Measurements from ENCODE around the gene COP1. TPM values are rescaled to one million over a fixed set of nuclear protein-coding genes. Genes with fewer than 3 reads are reported as not detected.

Gene COP1
- total and polyA plus RNA-seq, 2 of the 13 experiments (the other 11 are each of a cell fraction or from before 2014, with no cell fraction given) = 20.5 to 51.3 TPM

DNA sequence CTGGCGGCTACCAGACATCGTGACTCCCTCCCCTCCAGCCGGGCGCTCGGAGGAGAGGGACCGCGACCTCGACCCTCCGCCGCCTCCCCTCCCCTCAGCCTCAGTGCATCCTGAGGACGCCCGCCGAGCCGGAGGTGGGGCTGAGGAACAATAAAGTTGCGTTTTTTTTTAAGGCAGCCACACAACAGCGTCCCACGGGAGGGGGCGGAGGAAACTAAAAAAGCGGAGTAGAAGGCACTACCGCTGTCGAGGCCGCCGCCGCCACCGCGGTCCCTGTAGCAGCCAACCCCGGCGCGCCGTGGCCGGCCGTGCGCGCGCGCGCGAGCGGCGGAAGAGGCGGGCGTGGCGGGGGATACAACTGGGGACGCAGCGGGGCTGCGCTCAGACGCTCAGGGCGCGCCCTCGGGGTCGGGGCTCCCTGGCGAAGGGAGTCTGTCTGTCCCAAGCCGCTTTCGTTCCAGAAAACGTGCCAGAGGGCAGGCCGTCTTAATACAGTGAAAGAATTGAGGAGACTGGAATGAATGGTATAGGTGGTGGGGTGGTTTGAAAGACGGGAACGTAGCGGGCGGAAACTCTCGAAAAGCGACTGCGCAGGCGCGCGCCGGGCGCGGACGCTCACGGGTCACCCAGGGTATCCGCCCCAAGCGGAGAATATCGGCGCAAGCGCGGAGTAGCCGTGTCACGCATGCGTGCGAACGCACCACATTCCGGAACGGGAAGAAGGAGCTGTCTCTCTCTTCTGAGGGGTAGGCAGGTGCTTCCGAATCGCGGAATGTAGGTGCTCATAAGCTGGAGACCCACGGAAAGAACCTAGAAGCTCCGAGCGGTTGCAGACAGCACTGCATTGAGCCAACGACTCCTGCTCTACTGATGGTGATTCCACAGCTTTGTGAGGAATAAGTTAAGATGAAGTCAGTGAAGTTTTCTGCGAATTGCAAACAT is at the start of gene COP1 (continued):
- TF ChIP-seq, protein P1, sequence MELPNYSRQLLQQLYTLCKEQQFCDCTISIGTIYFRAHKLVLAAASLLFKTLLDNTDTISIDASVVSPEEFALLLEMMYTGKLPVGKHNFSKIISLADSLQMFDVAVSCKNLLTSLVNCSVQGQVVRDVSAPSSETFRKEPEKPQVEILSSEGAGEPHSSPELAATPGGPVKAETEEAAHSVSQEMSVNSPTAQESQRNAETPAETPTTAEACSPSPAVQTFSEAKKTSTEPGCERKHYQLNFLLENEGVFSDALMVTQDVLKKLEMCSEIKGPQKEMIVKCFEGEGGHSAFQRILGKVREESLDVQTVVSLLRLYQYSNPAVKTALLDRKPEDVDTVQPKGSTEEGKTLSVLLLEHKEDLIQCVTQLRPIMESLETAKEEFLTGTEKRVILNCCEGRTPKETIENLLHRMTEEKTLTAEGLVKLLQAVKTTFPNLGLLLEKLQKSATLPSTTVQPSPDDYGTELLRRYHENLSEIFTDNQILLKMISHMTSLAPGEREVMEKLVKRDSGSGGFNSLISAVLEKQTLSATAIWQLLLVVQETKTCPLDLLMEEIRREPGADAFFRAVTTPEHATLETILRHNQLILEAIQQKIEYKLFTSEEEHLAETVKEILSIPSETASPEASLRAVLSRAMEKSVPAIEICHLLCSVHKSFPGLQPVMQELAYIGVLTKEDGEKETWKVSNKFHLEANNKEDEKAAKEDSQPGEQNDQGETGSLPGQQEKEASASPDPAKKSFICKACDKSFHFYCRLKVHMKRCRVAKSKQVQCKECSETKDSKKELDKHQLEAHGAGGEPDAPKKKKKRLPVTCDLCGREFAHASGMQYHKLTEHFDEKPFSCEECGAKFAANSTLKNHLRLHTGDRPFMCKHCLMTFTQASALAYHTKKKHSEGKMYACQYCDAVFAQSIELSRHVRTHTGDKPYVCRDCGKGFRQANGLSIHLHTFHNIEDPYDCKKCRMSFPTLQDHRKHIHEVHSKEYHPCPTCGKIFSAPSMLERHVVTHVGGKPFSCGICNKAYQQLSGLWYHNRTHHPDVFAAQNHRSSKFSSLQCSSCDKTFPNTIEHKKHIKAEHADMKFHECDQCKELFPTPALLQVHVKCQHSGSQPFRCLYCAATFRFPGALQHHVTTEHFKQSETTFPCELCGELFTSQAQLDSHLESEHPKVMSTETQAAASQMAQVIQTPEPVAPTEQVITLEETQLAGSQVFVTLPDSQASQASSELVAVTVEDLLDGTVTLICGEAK (IDR thresholded peaks at IDR 0.05) = peak; percentile 64
- TF ChIP-seq, protein P1 (CRISPR knock-in tag; IDR thresholded peaks at IDR 0.05) = peak; percentile 98
- TF ChIP-seq ZNF546 (CRISPR knock-in tag; conservative IDR thresholded peaks at IDR 0.05) (no peak), POLR2AphosphoS2 (IDR thresholded peaks at IDR 0.05; ENCODE audit: low read depth, low read length) (no peak), ZNF572 (CRISPR knock-in tag; IDR thresholded peaks at IDR 0.05) (0 out of 2 replicates have a peak, but pooled peaks have one; percentile 36), TP53 (CRISPR knock-in tag; conservative IDR thresholded peaks at IDR 0.05) (no peak), ZSCAN25 (CRISPR knock-in tag; IDR thresholded peaks at IDR 0.05) (peak; percentile 74; the same call in 1 of the 2 replicates), ELF1 (CRISPR knock-in tag; IDR thresholded peaks at IDR 0.05) (peak; percentile 86)
- TF ChIP-seq, protein P2, sequence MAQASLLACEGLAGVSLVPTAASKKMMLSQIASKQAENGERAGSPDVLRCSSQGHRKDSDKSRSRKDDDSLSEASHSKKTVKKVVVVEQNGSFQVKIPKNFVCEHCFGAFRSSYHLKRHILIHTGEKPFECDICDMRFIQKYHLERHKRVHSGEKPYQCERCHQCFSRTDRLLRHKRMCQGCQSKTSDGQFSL (CRISPR knock-in tag; IDR thresholded peaks at IDR 0.05) = no peak
- TF ChIP-seq, protein P3, sequence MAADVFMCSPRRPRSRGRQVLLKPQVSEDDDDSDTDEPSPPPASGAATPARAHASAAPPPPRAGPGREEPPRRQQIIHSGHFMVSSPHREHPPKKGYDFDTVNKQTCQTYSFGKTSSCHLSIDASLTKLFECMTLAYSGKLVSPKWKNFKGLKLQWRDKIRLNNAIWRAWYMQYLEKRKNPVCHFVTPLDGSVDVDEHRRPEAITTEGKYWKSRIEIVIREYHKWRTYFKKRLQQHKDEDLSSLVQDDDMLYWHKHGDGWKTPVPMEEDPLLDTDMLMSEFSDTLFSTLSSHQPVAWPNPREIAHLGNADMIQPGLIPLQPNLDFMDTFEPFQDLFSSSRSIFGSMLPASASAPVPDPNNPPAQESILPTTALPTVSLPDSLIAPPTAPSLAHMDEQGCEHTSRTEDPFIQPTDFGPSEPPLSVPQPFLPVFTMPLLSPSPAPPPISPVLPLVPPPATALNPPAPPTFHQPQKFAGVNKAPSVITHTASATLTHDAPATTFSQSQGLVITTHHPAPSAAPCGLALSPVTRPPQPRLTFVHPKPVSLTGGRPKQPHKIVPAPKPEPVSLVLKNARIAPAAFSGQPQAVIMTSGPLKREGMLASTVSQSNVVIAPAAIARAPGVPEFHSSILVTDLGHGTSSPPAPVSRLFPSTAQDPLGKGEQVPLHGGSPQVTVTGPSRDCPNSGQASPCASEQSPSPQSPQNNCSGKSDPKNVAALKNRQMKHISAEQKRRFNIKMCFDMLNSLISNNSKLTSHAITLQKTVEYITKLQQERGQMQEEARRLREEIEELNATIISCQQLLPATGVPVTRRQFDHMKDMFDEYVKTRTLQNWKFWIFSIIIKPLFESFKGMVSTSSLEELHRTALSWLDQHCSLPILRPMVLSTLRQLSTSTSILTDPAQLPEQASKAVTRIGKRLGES (CRISPR knock-in tag; IDR thresholded peaks at IDR 0.05; ENCODE audit: borderline replicate concordance) = no peak
- TF ChIP-seq, protein P4, sequence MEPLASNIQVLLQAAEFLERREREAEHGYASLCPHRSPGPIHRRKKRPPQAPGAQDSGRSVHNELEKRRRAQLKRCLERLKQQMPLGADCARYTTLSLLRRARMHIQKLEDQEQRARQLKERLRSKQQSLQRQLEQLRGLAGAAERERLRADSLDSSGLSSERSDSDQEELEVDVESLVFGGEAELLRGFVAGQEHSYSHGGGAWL (CRISPR knock-in tag; IDR thresholded peaks at IDR 0.05) = no peak

Data from HepG2 (cell line).